Measurements from ENCODE around the gene PAMR1.
A peak's percentile ranks its signal among the peaks of the same experiment; 100 is the strongest.
"Not testable (repeated sequence)": the region's sequence is repeated elsewhere in the genome, so short reads cannot be mapped to it uniquely, and the experiment has no call there.

PAMR1 gene

GRCh38 chr11:35525501-35526175 is at the start of gene PAMR1:
Gene PAMR1 (minus strand): TSS chr11:35525616. CDS start chr11:35525585, 31 bp downstream.
- DNase-seq, result no peak

- DNase-seq, result no peak
Observed at GRCh38 chr11:35571696-35572095, 46.3 kb upstream of the PAMR1 start.

GRCh38 chr11:35567737-35568465 is 42.5 kb upstream of the PAMR1 start:
- no peak for DNase-seq

DNA sequence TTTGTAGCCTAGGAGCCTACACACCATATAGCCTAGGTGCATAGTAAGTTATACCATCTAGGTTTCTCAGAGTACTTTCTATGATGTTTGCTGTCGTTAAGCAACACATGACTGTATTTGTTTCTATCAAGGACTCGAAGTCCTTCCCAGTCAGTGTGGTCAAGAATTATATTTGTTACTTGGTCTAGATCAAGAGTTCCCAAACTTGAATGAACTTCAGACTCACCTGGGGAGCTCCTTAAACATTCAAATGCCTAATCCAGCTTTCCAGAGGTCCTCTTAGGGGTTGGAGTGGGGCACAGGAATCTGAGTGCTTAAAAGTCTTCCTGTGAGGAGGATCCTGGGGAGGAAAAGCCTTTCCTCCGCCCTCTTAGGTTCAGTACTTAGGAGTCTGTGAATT is 41.5 kb upstream of the PAMR1 start:
- no peak for DNase-seq

DNA sequence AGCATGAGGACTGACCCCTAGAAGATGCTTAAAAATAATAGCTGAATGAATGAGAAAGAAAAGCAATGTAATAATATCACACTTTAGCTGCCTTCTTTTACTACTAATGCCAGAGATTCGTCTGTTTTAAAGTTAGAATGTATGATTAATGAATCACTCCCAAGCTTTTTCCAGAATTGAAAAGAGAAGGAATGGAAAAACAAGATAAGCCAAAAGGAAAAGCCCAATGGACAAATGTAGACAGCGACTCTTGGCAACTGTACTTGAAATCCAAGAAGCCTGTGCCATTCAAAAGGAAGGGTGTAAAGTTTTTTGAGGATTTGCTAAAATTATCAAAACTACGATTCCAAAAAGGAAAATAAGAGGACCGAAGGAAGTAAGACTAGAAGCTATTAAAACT is 40.8 kb upstream of the PAMR1 start:
- DNase-seq, result no peak

- DNase-seq, result no peak
Observed at GRCh38 chr11:35564245-35564595, 38.8 kb upstream of the PAMR1 start.

- DNase-seq, result no peak
Observed at GRCh38 chr11:35563484-35564244, 38.2 kb upstream of the PAMR1 start.

GRCh38 chr11:35559949-35560348 is 34.5 kb upstream of the PAMR1 start:
- no peak for DNase-seq

DNA sequence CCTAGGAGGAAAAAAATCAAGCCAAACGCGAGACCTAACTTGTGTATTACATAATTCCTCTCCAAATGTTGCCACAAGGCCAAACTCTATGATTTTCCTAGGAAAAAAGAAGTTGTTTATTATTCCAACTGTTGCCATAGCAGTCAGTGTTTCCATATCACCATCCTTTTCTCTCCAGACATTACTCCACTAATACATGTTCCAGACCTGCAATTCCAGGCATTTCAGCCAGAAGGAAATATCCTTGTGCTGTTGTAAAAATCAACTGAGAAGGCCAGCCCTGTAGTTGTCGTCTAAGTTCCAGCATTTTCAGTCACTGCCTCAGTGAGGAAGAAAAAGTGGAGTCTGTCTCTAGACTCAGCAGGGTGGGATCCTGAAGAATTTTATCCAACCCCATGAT is 33.1 kb upstream of the PAMR1 start:
- no peak for DNase-seq

- DNase-seq, result no peak
Observed at GRCh38 chr11:35555488-35555887, 30.1 kb upstream of the PAMR1 start.

GRCh38 chr11:35554491-35555437 is 29.3 kb upstream of the PAMR1 start:
- DNase-seq, result no peak

DNA sequence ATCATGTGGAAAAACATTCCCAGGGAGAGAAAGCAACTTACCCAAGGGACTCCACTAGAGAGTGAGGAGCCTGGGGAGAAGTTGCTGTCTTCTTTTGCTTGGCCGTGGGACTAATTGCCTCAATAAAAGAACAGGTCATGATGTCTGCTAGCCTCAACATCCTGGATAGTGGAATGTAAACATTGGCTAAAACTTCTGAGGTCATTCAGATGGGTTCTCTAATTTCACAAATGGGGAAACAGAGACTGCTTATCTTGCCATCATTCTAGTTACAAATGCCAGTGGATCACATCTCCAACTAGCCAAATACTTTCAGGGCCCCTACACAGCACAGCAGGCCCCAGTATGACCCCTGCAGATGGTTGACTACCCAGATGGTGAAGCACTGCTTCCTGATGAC is 28.4 kb upstream of the PAMR1 start:
- no peak for DNase-seq

- no peak for DNase-seq
Observed at GRCh38 chr11:35553021-35553420, 27.6 kb upstream of the PAMR1 start.

DNA sequence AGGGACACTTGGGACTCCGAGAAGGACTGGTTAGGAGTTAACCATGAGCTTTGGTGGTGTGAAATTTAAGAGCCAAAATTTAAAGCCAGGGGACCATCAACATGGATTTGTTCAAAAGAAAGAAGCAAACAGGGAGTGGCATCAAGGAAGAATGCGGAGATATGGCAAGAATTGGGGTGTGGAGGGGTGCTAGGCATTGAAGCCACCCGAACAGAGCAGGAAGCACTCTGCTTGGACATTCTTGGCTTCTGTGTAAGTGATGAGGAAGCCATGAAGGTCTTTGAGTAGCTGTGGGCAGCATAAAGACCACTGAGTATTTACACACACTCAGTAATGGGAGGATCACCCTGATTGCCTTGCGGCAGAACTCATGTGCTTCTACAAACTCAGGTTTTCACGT is 27.2 kb upstream of the PAMR1 start:
- DNase-seq, result no peak

DNA sequence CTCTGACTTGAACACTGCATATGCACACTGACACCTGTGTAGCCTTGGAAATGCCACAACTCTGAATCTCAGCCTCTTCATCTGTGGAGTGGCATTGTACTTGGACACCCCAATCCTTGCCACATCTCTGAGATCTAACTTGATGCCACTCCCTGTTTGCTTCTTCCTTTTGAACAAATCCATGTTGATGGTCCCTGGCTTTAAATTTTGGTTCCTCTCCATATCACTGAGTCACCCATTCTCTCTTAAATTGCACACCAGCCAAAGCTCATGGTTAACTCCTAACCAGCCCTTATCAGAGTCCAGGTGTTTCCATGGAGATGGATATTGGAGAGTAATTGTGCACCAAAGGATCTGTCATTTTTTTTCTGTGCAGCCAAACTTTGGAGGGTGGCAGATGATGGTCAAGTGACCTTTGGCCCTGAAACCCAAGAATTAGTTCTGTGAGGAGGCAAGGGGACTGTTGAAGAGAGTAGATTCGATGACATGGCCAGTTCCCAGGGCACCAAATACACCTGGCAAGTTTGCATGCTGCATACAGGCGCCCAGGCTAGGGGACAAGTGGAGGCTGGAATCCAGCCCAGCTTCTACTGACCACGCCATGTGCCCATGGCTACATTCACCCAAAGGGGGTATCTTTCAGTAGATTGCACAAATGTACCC is 25.1 kb upstream of the PAMR1 start:
- DNase-seq, result no peak

GRCh38 chr11:35549787-35550186 is 24.4 kb upstream of the PAMR1 start:
- peak; percentile 65 for DNase-seq

DNA sequence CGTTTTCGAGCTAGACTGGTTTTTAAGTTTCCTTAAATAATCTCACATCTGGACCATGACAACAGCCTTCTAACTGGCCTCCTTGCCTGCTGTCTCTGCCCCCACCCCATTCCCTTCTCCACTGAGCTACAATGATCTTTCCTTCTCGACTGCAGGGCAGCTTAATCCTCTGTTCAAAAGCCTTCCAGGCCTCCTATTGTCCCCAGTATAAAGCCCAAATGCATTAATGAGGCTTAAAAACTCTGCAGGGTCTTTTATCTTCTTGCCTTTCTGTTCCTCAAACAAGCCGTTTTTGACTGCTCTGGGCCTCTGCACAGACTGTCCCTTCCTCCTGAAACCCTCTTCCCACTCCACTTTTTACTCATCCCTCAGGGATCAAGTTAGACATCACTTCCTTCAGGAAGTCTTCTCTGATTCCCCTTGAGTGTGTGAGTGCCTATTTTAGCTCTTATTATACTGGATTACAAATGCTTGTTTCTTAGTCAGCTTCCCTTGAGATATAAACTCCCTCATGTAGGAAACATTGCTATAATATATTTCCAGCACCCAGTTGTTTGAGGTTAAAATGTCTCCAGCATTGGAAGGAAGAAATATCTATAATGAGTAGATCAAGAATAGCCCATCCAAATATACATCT is 23.6 kb upstream of the PAMR1 start:
- DNase-seq, result peak; percentile 5

GRCh38 chr11:35547995-35548394 is 22.6 kb upstream of the PAMR1 start:
- DNase-seq, result not testable (repeated sequence)

- no peak for DNase-seq
Observed at GRCh38 chr11:35546317-35546716, 20.9 kb upstream of the PAMR1 start.

DNA sequence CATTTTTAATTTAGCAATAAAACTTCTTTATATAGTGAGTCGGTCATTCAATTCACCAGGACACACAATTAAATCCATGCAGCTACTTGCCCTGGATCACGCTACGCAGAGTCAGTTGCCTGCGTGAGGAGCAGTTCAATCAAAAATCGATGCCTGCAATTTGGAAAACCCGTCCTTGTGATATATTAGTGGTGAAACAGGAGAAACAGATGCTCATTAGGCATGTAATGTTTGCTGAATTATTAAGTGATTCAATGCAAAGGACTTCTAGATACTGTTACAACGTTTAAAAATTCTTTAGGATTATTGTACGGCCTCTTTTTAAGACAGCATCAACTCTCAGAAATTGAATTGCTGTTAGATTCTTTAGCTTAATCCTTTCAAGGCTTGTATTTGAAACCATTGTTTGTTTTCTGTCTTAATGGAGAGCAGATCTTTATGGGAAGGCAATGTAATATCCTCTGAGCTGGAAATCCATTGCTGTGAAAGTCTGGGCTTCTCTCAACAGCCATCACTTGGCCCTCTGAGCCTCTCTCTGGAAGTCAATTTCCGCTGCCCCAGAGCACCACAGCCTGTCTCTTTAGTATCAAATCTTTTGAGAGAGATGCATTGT is 20.1 kb upstream of the PAMR1 start:
- no peak for DNase-seq

DNA sequence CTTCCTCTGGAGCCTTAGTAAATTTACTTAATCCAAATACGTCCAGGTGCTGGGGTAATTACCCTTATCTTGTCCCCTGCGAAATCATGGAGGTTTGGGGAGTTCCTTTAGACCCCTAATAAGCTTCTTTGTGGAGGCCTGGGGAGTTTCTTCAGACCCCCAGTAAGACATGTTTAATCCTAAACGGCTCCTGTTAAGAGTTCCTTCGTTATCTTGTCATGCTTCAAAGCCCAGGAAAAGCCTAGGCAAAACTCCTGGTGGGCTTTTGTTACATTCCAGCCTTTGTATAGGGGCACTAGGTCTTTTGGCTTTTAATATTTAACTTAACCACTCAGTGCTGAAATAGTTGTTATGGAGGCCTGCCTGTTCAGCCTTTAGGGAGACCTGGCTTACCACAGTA is 18.1 kb upstream of the PAMR1 start:
- DNase-seq, result no peak
